ENCODE measurements around the gene FGF9. TPM values are rescaled to one million over a fixed set of nuclear protein-coding genes. Genes with fewer than 3 reads are reported as not detected.

Gene FGF9
- polyA plus RNA-seq (ENCODE audit: insufficient read length) = 23.6 TPM
- long read RNA-seq, donor 1, full-length matches to known transcripts = 6 of 6 reads
- long read RNA-seq, donor 1, partial matches to known transcripts = 0 of 6 reads
- long read RNA-seq, donor 1, other reads (novel, unspliced or antisense) = 0 of 6 reads
- long read RNA-seq, donor 2, full-length matches to known transcripts = 4 of 4 reads
- long read RNA-seq, donor 2, partial matches to known transcripts = 0 of 4 reads
- long read RNA-seq, donor 2, other reads (novel, unspliced or antisense) = 0 of 4 reads
- long read RNA-seq, donor 3, full-length matches to known transcripts = 4 of 4 reads
- long read RNA-seq, donor 3, partial matches to known transcripts = 0 of 4 reads
- long read RNA-seq, donor 3, other reads (novel, unspliced or antisense) = 0 of 4 reads
- long read RNA-seq, donor 4, full-length matches to known transcripts = 1 of 1 reads
- long read RNA-seq, donor 4, partial matches to known transcripts = 0 of 1 reads
- long read RNA-seq, donor 4, other reads (novel, unspliced or antisense) = 0 of 1 reads
- long read RNA-seq, donor 5, full-length matches to known transcripts = 2 of 2 reads
- long read RNA-seq, donor 5, partial matches to known transcripts = 0 of 2 reads
- long read RNA-seq, donor 5, other reads (novel, unspliced or antisense) = 0 of 2 reads
- long read RNA-seq, donor 6, full-length matches to known transcripts = 6 of 6 reads
- long read RNA-seq, donor 6, partial matches to known transcripts = 0 of 6 reads
- long read RNA-seq, donor 6, other reads (novel, unspliced or antisense) = 0 of 6 reads
- long read RNA-seq, donor 7, full-length matches to known transcripts = 4 of 4 reads
- long read RNA-seq, donor 7, partial matches to known transcripts = 0 of 4 reads
- long read RNA-seq, donor 7, other reads (novel, unspliced or antisense) = 0 of 4 reads
- long read RNA-seq, donor 8, full-length matches to known transcripts = 2 of 2 reads
- long read RNA-seq, donor 8, partial matches to known transcripts = 0 of 2 reads
- long read RNA-seq, donor 8, other reads (novel, unspliced or antisense) = 0 of 2 reads

DNA sequence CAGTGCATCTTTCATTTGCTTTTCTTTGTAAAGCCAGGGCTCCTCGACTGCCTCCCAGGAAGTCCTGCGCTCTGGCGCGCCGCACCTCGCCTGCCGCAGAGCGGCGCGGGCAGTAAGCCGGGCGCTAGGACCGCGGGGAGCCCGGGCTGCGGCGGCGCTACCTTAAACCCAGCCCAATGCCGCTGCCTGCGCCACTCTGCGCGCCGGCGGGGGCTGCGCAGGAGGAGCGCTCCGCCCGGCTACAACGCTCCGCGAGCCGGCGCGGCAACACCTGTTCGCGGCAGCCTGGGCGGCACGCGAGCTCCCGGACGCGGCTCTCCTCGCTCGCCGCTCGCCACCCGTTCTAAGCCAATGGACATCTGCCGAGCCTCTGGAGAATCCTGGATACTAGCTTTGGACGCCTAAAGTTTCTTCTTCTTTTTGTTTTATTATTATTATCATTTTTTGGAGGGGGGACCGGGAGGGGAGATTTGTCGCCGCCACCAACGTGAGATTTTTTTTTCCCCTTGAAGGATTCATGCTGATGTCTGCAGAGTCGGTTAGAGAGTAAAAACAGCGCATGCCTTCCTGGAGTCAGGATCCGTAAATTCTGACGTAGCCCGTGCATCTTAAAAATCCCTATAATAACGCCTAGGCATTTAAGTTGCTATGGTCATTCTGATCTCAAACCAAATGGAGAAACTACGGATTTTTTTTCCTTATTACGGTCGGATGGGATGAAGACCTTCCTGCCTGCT lies at the start of gene FGF9:
FGF9 (plus strand) TSS at position 191 of the 737 bp plus-strand sequence. CDS start 840 bp downstream, outside the sequence.
- peak; percentile 70 for DNase-seq

- no peak for DNase-seq
Observed at GRCh38 chr13:21625366-21625765, 45.5 kb upstream of the FGF9 start.

- DNase-seq = no peak
Observed at GRCh38 chr13:21632196-21632595, 38.7 kb upstream of the FGF9 start.

DNA sequence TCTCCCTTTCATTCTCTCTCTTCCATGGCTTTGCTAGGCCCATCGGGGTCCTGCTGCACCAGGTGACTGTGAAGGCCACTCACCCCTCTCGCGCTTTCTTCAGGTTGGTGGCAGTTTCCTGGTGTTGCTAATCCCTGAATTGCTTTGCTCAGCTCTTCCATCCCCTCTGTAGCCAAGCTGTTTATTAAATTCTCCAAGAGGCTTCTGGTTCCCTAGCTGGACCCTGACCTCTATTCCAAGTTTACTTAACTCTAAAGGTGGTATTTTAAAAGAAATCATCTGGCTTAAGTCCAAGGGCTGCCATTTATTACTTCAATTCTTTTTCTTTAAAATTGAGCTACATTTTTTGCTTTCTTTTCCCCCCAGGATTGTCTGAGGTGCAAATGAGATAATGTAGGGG lies 34.2 kb upstream of the FGF9 start:
- no peak for DNase-seq

- DNase-seq = no peak
Observed at GRCh38 chr13:21637296-21637695, 33.6 kb upstream of the FGF9 start.

DNA sequence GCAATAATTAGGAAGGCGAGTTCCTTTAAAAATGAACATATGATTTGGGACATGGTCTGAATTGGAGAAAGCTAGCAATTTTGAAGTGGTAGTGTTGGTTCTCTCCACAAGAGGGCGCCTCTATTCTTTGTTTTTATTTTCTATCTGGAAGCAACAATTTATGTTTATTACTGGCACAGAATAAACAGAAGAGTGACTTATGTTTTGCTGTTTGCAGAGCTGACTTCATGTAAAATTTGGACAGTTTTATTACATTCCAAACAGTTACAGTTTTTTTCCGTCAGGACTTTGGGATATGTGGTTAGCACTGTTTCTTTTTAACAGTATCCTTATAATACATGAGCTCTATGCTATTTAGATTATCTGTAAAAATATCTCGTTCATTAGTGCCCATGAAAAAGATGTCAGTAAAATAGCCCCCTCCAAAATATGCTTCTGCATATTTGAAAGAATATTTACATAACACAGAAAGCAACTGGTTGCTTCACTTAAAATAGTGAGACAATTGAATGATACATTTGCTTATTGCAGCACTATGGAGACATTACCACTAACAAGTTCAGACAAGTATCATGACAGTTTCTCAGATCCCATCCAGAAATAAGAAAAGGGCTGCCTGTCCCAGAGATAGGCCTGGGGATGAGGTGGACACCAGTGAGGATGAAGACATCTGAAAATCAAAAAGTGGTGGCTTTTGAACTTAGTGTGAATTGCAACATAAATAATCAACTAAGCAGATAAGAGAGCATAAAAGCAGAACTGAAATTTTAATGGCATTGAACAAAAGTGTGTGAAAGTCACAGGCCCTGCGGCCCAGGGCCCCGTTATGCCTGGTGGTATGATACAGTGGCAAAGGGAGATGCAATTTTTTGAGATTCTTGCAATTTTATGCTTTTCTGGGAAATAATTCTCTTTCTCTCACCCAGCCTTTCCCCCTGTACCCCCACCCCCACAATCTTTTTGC lies 32.3 kb upstream of the FGF9 start:
- DNase-seq = no peak

- DNase-seq = no peak
Observed at GRCh38 chr13:21639561-21639960, 31.3 kb upstream of the FGF9 start.

- no peak for DNase-seq
Observed at GRCh38 chr13:21641629-21642028, 29.2 kb upstream of the FGF9 start.

DNA sequence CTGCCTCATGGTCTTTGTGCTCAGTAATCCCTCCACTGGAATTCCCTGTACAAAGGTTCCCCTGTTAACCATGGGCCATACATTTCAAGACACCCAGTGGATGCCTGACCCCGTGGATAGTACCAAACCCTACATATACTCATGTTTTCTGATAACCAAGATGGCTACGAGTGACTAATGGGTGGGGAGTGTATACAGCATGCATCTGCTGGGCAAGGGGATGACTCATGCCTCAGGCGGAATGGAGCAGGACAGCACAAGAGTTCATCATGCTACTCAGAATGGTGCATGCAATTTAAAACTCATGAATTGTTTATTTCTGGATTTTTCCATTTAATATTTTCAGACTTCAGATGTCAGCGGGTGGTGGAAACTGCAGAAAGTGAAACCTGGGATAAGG lies 13.3 kb upstream of the FGF9 start:
- DNase-seq = no peak

DNA sequence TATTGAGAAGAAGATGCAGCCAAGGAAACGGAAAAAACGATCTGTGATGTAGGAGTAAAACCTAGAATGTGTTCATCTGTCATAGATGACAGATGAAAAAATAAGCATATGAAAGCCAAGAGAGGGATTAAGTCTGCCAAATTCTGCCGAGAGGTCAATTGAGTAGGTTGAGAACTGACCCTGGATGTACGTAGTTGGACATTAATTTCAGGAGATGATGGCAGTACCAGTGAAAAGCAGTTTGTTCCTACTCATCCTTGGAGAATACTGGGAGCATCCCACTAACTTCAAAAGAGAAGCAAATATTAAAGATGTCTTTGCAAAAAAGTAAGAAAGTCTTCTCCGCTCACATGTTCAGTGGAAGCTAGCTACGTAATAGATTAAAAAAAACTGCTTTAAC lies 11.8 kb upstream of the FGF9 start:
- DNase-seq = no peak

DNA sequence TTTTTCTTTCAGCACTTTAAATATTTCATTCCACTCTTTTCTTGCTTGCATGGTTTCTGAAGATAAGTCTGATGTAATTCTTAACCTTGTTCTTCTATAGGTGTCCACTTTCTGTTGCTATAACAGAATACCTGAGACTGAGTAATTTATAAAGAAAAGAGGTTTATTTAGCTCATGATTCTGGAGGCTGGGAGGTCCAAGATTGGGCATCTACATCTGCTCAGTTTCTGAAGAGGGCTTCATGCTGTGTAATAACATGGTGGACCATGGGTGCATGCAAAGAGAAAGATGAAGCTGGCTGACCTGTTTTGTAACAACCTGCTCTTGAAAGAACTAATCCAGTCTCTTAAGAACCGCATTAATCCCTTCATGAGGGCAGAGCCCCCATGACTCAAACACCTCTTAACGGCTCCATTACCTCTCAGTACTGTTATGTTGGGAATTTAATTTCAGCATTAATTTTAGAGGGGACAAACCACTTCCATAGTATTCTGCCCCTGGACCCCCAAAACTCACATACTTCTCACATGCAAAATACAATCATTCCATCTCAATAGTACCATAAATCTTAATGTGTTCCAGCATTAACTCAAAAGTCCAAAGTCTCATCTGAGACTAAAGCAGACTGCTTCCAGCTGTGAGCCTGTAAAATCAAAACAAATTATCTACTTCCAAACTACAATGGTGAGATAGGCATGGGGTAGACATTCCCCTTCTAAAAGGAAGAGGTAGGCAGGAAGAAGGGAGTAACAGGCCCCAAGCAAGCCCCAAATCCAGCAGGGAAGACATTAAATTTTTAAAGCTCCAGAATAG lies 9.6 kb upstream of the FGF9 start:
- no peak for DNase-seq

DNA sequence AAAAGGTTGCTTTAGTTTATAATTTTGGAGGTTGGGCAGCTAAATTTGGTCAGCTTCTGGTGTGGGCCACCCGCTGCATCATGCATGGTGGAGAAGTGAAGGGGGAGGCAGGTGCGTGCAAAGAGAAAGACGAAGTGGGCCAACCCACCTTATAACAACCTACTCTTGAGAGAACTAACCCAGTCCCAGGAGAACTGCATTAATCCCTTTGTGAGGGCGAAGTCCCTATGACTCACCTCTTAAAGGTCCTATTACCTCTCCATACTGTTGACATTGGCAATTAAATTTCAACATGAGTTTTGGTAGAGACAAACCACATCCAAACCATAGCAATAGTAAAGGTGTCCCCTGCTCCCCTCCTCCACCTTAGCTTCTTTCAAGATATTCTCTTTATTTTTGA lies 7.7 kb upstream of the FGF9 start:
- no peak for DNase-seq

GRCh38 chr13:21668732-21669275 lies 2.1 kb upstream of the FGF9 start:
- DNase-seq = no peak

DNA sequence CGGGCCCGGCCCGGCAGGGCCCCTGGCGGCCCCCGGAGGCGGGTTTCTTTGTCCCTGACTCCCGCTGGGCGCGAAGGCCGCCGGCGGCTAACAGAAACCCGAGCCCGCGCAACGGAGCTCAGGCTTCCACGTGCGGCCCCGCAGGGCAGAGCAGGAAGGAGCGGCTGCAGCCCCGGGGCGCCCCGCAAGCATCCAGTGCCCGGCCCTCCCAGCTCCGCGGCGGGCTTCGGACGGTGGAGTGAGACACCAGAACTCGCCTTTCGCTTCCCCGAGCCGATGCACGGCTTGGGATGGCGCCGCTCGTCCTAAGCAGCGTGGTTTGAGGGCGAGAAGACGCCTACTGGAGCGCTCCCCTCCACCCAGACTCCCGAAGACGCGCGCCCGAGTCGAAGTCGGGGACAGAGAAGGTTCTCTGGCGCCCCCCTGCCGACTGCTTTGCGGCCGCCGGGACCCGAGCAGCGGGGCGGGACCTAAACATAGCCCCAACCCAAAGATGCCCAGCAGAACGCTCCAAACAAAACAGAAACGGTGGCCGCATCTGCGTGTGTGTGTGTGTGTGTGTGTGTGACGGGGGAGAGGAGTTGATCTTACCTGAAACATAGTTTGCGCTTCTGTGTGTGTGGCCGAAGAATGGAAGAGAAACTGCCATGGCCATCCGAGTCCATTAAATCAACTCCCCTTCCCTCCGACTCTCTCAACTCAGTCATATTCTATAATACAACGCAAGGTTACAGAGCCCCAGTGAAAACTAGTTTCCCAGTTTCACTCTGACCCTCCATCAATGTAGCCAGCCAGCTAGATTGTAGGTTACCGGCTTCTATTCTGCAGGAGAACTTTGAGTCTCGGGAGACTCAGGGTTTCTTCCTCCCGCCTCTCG lies 629 bp upstream of the FGF9 start:
- DNase-seq = no peak

DNA sequence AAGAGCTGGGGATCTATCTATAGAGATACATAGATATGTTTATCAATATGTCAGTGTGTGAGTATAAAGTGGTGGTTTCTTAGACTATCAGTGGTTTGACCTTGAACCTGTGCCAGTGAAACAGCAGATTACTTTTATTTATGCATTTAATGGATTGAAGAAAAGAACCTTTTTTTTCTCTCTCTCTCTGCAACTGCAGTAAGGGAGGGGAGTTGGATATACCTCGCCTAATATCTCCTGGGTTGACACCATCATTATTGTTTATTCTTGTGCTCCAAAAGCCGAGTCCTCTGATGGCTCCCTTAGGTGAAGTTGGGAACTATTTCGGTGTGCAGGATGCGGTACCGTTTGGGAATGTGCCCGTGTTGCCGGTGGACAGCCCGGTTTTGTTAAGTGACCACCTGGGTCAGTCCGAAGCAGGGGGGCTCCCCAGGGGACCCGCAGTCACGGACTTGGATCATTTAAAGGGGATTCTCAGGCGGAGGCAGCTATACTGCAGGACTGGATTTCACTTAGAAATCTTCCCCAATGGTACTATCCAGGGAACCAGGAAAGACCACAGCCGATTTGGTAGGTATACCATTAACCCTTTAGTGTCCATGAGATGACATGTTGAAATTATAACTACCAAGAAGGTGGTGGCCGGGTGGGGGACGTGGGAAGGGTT lies 880 bp downstream of the FGF9 start:
- no peak for DNase-seq

DNA sequence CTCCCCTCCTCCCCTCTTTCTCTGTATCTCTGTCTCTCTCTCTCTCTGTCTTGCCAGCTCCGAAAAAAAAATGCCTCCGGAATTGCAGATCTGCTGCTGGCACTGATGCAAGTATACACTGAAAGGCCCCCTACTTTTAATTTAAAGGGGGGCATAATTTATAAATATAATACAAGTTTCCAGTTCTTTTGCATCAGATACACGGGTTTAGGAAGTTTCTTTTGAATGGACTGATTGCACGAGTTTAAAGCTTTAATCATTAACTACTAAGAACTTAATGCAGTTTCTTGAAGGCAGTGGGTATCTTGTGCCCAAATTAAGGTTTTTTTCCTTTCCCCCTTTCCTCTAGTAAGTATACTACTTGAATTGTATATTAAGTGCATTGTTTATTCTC lies 1.4 kb downstream of the FGF9 start:
- no peak for DNase-seq

- no peak for DNase-seq
Observed at GRCh38 chr13:21672796-21673538, 2.1 kb downstream of the FGF9 start.

- DNase-seq = no peak
Observed at GRCh38 chr13:21673539-21673788, 2.6 kb downstream of the FGF9 start.
